ENCODE measurements around the gene PAPPA. TPM values are rescaled to one million over a fixed set of nuclear protein-coding genes. Genes with fewer than 3 reads are reported as not detected.

Gene PAPPA
- total RNA-seq, 8 experiments from 2014 or later, result 1.5 to 26.5 (median 9.5) TPM

GRCh38 chr9:116250891-116251290, 97.3 kb downstream of the PAPPA start:
- Histone ChIP-seq H3K4me3 (no peak overlapping the region), H3K4me1 (replicated peaks in 1 of 2) (no peaks in the 10 kb centered on the region), H3K27ac (no peak overlapping the region)
- WGBS, 10 experiments, result 6 to 100% (median 80%) methylated on average over 2 to 4 of the region's 4 CpGs; no CpG with 5 or more reads in 4 of the 10 experiments
- in situ Hi-C loops (cut with MboI; ENCODE audit: low pct_unique_long_range_greater_than_20kb in 2 of 9, low sequenced_read_pairs in 9 of 9, unreplicated experiment in 9 of 9), result no loop called here
- ATAC-seq (replicated peaks in 6 of 8), result no peak

- no peak for ATAC-seq (replicated peaks in 6 of 8)
- in situ Hi-C loops (cut with MboI; ENCODE audit: low pct_unique_long_range_greater_than_20kb in 2 of 9, low sequenced_read_pairs in 9 of 9, unreplicated experiment in 9 of 9), result no loop called here
- WGBS, 10 experiments, result 19 to 100% (median 72%) methylated on average over 1 to 5 of the region's 5 CpGs; no CpG with 5 or more reads in 2 of the 10 experiments
- no peaks in the 10 kb centered on the region for H3K4me1 ChIP-seq (replicated peaks in 1 of 2)
- no peak overlapping the region for H3K4me3 ChIP-seq
- no peak overlapping the region for H3K27ac ChIP-seq
Observed at GRCh38 chr9:116251366-116251765, 97.8 kb downstream of the PAPPA start.

GRCh38 chr9:116260531-116260930, 106.9 kb downstream of the PAPPA start:
- WGBS, 10 experiments, result 57 to 100% (median 92%) methylated on average over 1 to 2 of the region's 2 CpGs; no CpG with 5 or more reads in 1 of the 10 experiments
- Histone ChIP-seq H3K27ac (no peak overlapping the region), H3K4me3 (no peak overlapping the region), H3K4me1 (replicated peaks in 1 of 2) (peaks cover 0 to 4% of the 10 kb centered on the region in 2 donors)
- in situ Hi-C loops (cut with MboI; ENCODE audit: low pct_unique_long_range_greater_than_20kb in 2 of 9, low sequenced_read_pairs in 9 of 9, unreplicated experiment in 9 of 9), result no loop called here
- no peak for ATAC-seq (replicated peaks in 6 of 8)

- peak in 3 of 8 experiments; percentile 48 to 59 (median 52) for ATAC-seq (replicated peaks in 6 of 8)
- WGBS, 10 experiments, result 30 to 89% (median 64%) methylated on average over 2 to 5 of the region's 5 CpGs; no CpG with 5 or more reads in 1 of the 10 experiments
- peaks cover 0 to 4% of the 10 kb centered on the region in 2 donors for H3K4me1 ChIP-seq (replicated peaks in 1 of 2)
- H3K4me3 ChIP-seq, result no peak overlapping the region
- H3K27ac ChIP-seq, result no peak overlapping the region
- in situ Hi-C loops (cut with MboI; ENCODE audit: low pct_unique_long_range_greater_than_20kb in 2 of 9, low sequenced_read_pairs in 9 of 9, unreplicated experiment in 9 of 9), result no loop called here
Observed at GRCh38 chr9:116262448-116262847, 108.9 kb downstream of the PAPPA start.

GRCh38 chr9:116264361-116264760, 110.8 kb downstream of the PAPPA start:
- in situ Hi-C loops (cut with MboI; ENCODE audit: low pct_unique_long_range_greater_than_20kb in 2 of 9, low sequenced_read_pairs in 9 of 9, unreplicated experiment in 9 of 9), result no loop called here

GRCh38 chr9:116267021-116267420, 113.4 kb downstream of the PAPPA start:
- in situ Hi-C loops (cut with MboI; ENCODE audit: low pct_unique_long_range_greater_than_20kb in 2 of 9, low sequenced_read_pairs in 9 of 9, unreplicated experiment in 9 of 9), result no loop called here
- H3K27ac ChIP-seq, result no peak overlapping the region
- ATAC-seq (replicated peaks in 6 of 8), result no peak
- H3K4me1 ChIP-seq (replicated peaks in 1 of 2), result peaks cover 3 to 15% of the 10 kb centered on the region in 2 donors
- WGBS, 10 experiments, result 0 to 100% (median 78%) methylated on average over 1 of the region's 1 CpG; no CpG with 5 or more reads in 1 of the 10 experiments
- H3K4me3 ChIP-seq, result no peak overlapping the region

More at GRCh38 chr9:116264361-116264760, 110.8 kb downstream of the PAPPA start:
- Histone ChIP-seq H3K4me1 (replicated peaks in 1 of 2) (peaks cover 0 to 8% of the 10 kb centered on the region in 2 donors), H3K4me3 (no peak overlapping the region), H3K27ac (no peak overlapping the region)
- WGBS, 10 experiments, result 25 to 100% (median 88%) methylated on average over 1 of the region's 1 CpG; no CpG with 5 or more reads in 3 of the 10 experiments
- no peak for ATAC-seq (replicated peaks in 6 of 8)

- no peak overlapping the region for H3K27ac ChIP-seq
- H3K4me1 ChIP-seq (replicated peaks in 1 of 2), result peaks cover 10 to 13% of the 10 kb centered on the region in 2 donors
- 61 to 100% (median 100%) methylated on average over 1 to 2 of the region's 2 CpGs; no CpG with 5 or more reads in 3 of the 10 experiments for WGBS, 10 experiments
- H3K4me3 ChIP-seq, result no peak overlapping the region
- ATAC-seq (replicated peaks in 6 of 8), result peak in 1 of 8 experiments; percentile 9
- in situ Hi-C loops (cut with MboI; ENCODE audit: low pct_unique_long_range_greater_than_20kb in 2 of 9, low sequenced_read_pairs in 9 of 9, unreplicated experiment in 9 of 9), result no loop called here
Observed at GRCh38 chr9:116269250-116269649, 115.7 kb downstream of the PAPPA start.

- in situ Hi-C loops (cut with MboI; ENCODE audit: low pct_unique_long_range_greater_than_20kb in 2 of 9, low sequenced_read_pairs in 9 of 9, unreplicated experiment in 9 of 9), result no loop called here
- Histone ChIP-seq H3K4me1 (replicated peaks in 1 of 2) (peaks cover 17 to 20% of the 10 kb centered on the region in 2 donors), H3K27ac (no peak overlapping the region), H3K4me3 (no peak overlapping the region)
- ATAC-seq (replicated peaks in 6 of 8), result no peak
- WGBS, 10 experiments, result 60 to 100% (median 97%) methylated on average over 1 to 3 of the region's 3 CpGs; no CpG with 5 or more reads in 2 of the 10 experiments
Observed at GRCh38 chr9:116270546-116270945, 117.0 kb downstream of the PAPPA start.

GRCh38 chr9:116271340-116271739, 117.7 kb downstream of the PAPPA start:
- Histone ChIP-seq H3K4me1 (replicated peaks in 1 of 2) (peaks cover 25 to 28% of the 10 kb centered on the region in 2 donors), H3K4me3 (no peak overlapping the region), H3K27ac (no peak overlapping the region)
- in situ Hi-C loops (cut with MboI; ENCODE audit: low pct_unique_long_range_greater_than_20kb in 2 of 9, low sequenced_read_pairs in 9 of 9, unreplicated experiment in 9 of 9), result no loop called here
- no peak for ATAC-seq (replicated peaks in 6 of 8)
- 44 to 98% (median 89%) methylated on average over 1 to 7 of the region's 7 CpGs; no CpG with 5 or more reads in 1 of the 10 experiments for WGBS, 10 experiments

GRCh38 chr9:116271991-116272390, 118.4 kb downstream of the PAPPA start:
- H3K27ac ChIP-seq, result peak overlapping the region in 1 of 2 donors; percentile 4
- H3K4me1 ChIP-seq (replicated peaks in 1 of 2), result peaks cover 30 to 34% of the 10 kb centered on the region in 2 donors
- H3K4me3 ChIP-seq, result no peak overlapping the region
- in situ Hi-C loops (cut with MboI; ENCODE audit: low pct_unique_long_range_greater_than_20kb in 2 of 9, low sequenced_read_pairs in 9 of 9, unreplicated experiment in 9 of 9), result no loop called here
- WGBS, 10 experiments, result 0 to 100% (median 47%) methylated on average over 1 to 4 of the region's 5 CpGs; no CpG with 5 or more reads in 3 of the 10 experiments
- ATAC-seq (replicated peaks in 6 of 8), result peak in 6 of 8 experiments; percentile 16 to 59 (median 46)

GRCh38 chr9:116274293-116274692, 120.7 kb downstream of the PAPPA start:
- no peak for ATAC-seq (replicated peaks in 6 of 8)
- H3K27ac ChIP-seq, result no peak overlapping the region
- H3K4me1 ChIP-seq (replicated peaks in 1 of 2), result peaks cover 34 to 36% of the 10 kb centered on the region in 2 donors
- in situ Hi-C loops (cut with MboI; ENCODE audit: low pct_unique_long_range_greater_than_20kb in 2 of 9, low sequenced_read_pairs in 9 of 9, unreplicated experiment in 9 of 9), result no loop called here
- 42 to 100% (median 65%) methylated on average over 1 to 2 of the region's 2 CpGs; no CpG with 5 or more reads in 3 of the 10 experiments for WGBS, 10 experiments
- no peak overlapping the region for H3K4me3 ChIP-seq

- peak in 4 of 8 experiments; percentile 38 to 67 (median 58) for ATAC-seq (replicated peaks in 6 of 8)
- in situ Hi-C loops (cut with MboI; ENCODE audit: low pct_unique_long_range_greater_than_20kb in 2 of 9, low sequenced_read_pairs in 9 of 9, unreplicated experiment in 9 of 9), result loop anchor here in 1 of 9 experiments (25.0 kb wide), 1 partner anchor 88 kb away; no protein-coding TSS in a partner anchor
- WGBS, 10 experiments, result 20 to 92% (median 49%) methylated on average over 2 to 6 of the region's 6 CpGs; no CpG with 5 or more reads in 2 of the 10 experiments
- Histone ChIP-seq H3K27ac (no peak overlapping the region), H3K4me1 (replicated peaks in 1 of 2) (peaks cover 40 to 41% of the 10 kb centered on the region in 2 donors), H3K4me3 (no peak overlapping the region)
Observed at GRCh38 chr9:116275418-116276195, 122.0 kb downstream of the PAPPA start.

GRCh38 chr9:116276196-116276493, 122.6 kb downstream of the PAPPA start:
- Histone ChIP-seq H3K4me1 (replicated peaks in 1 of 2) (peaks cover 40 to 41% of the 10 kb centered on the region in 2 donors), H3K27ac (peak overlapping the region in 1 of 2 donors; percentile 15), H3K4me3 (no peak overlapping the region)
- in situ Hi-C loops (cut with MboI; ENCODE audit: low pct_unique_long_range_greater_than_20kb in 2 of 9, low sequenced_read_pairs in 9 of 9, unreplicated experiment in 9 of 9), result loop anchor here in 1 of 9 experiments (25.0 kb wide), 1 partner anchor 89 kb away; no protein-coding TSS in a partner anchor
- ATAC-seq (replicated peaks in 6 of 8), result peak in 2 of 8 experiments; percentile 34 to 82
